ENCODE data around the gene ABLIM1.

ABLIM1 gene

GRCh38 chr10:114613237-114613979 lies 44.7 kb downstream of the ABLIM1 start:
- no peaks in the 10 kb centered on the region for H3K9me3 ChIP-seq (ENCODE audit: control insufficient read depth, insufficient read depth, low read depth, low read length)
- H3K4me3 ChIP-seq (ENCODE audit: low read depth, low read length): no peak overlapping the region
- ChIA-PET POLR2A (no interaction called here), CTCF (interaction anchor here (0.6 to 1.0 kb wide), 3 partner anchors 9 to 33 kb away, joined by 3 to 4 read pairs (median 4); no protein-coding TSS in a partner anchor)
- no peaks in the 10 kb centered on the region for H3K36me3 ChIP-seq (ENCODE audit: control insufficient read depth in 2 of 2, insufficient read depth in 1 of 2, low read length in 2 of 2)
- H3K27ac ChIP-seq (ENCODE audit: extremely low read depth, low read depth, low read length): no peak overlapping the region
- TF ChIP-seq YY2 (tag by site-specific recombination; IDR thresholded peaks at IDR 0.05) (no peak), CTCF (tag by site-specific recombination; IDR thresholded peaks at IDR 0.05) (no peak), ZNF148 (tag by site-specific recombination; IDR thresholded peaks at IDR 0.05; ENCODE audit: borderline replicate concordance) (no peak), ZNF76 (tag by site-specific recombination; IDR thresholded peaks at IDR 0.05; ENCODE audit: borderline replicate concordance, low read depth) (no peak), ZNF302 (tag by site-specific recombination; IDR thresholded peaks at IDR 0.05; ENCODE audit: low read depth) (no peak), ZNF324 (tag by site-specific recombination; IDR thresholded peaks at IDR 0.05) (no peak), ZNF585B (tag by site-specific recombination; IDR thresholded peaks at IDR 0.05) (no peak), ZNF707 (tag by site-specific recombination; IDR thresholded peaks at IDR 0.05) (no peak), ZNF518A (tag by site-specific recombination; conservative IDR thresholded peaks at IDR 0.05; ENCODE audit: low read depth) (no peak), ZFP69B (tag by site-specific recombination; IDR thresholded peaks at IDR 0.05) (no peak)
- peaks cover 6% of the 10 kb centered on the region for H3K4me1 ChIP-seq (ENCODE audit: control insufficient read depth, insufficient read depth, low read length)

- CTCF ChIA-PET: interaction anchor here (0.6 to 0.9 kb wide), 3 partner anchors 25 to 173 kb away, joined by 3 to 6 read pairs (median 4); no protein-coding TSS in a partner anchor
- POLR2A ChIA-PET: interaction anchor here (0.7 kb wide), 1 partner anchor 94 kb away, joined by 3 read pairs; no protein-coding TSS in a partner anchor
These were observed 46.5 kb downstream of the ABLIM1 start for GRCh38 chr10:114611617-114612016.

More at GRCh38 chr10:114611617-114612016, 46.5 kb downstream of the ABLIM1 start:
- TF ChIP-seq ZNF555 (tag by site-specific recombination; conservative IDR thresholded peaks at IDR 0.05) (no peak), SP7 (tag by site-specific recombination; IDR thresholded peaks at IDR 0.05) (0 out of 2 replicates have a peak, but pooled peaks have one; percentile 33)
- Histone ChIP-seq H3K36me3 (ENCODE audit: control insufficient read depth in 2 of 2, insufficient read depth in 1 of 2, low read length in 2 of 2) (no peaks in the 10 kb centered on the region), H3K9me3 (ENCODE audit: control insufficient read depth, insufficient read depth, low read depth, low read length) (no peaks in the 10 kb centered on the region), H3K4me1 (ENCODE audit: control insufficient read depth, insufficient read depth, low read length) (peaks cover 6% of the 10 kb centered on the region), H3K27ac (ENCODE audit: extremely low read depth, low read depth, low read length) (no peak overlapping the region), H3K4me3 (ENCODE audit: low read depth, low read length) (no peak overlapping the region)
